Neural cell (in vitro differentiated cells): ENCODE measurements around the gene ENG.

Source experiments
- CTCF ChIP-seq: fragments of 450-650 bp; IDR thresholded peaks from 2 replicates; pipeline ENCODE4 v1.5.1; 2014; ENCODE audit warnings: antibody characterized with exemption, mild to moderate bottlenecking, moderate library complexity; ENCODE audit not compliant: poor library complexity, severe bottlenecking
- EP300 ChIP-seq: fragments of 450-650 bp; conservative IDR thresholded peaks from 2 replicates; pipeline ENCODE4 v1.6.1; 2014; ENCODE audit warnings: antibody characterized with exemption, mild to moderate bottlenecking, moderate library complexity; ENCODE audit not compliant: poor library complexity, severe bottlenecking
- EZH2 ChIP-seq: fragments of 200-600, 300-800 bp; shearing (Covaris generic), sonication (generic); IDR thresholded peaks from 2 replicates; pipeline ENCODE4 v1.6.1; 2014; ENCODE audit warnings: antibody characterized with exemption, low read length, borderline replicate concordance, mild to moderate bottlenecking; ENCODE audit not compliant: insufficient read depth, poor library complexity, severe bottlenecking
- MXI1 ChIP-seq: fragments of 450-650 bp; conservative IDR thresholded peaks from 2 replicates; pipeline ENCODE4 v1.6.1; 2014; ENCODE audit warnings: antibody characterized with exemption, mild to moderate bottlenecking; ENCODE audit not compliant: poor library complexity, severe bottlenecking
- POLR2AphosphoS5 ChIP-seq: IDR thresholded peaks from 2 replicates; pipeline ENCODE4 v1.6.1; 2012
- RAD21 ChIP-seq: fragments of 450-650 bp; conservative IDR thresholded peaks from 2 replicates; pipeline ENCODE4 v1.6.1; 2014; ENCODE audit warnings: antibody characterized with exemption, mild to moderate bottlenecking, moderate library complexity
- REST ChIP-seq: IDR thresholded peaks from 2 replicates; pipeline ENCODE4 v1.6.1; 2012; ENCODE audit warnings: borderline replicate concordance
- TAF1 ChIP-seq: IDR thresholded peaks from 2 replicates; pipeline ENCODE4 v1.6.1; 2012; ENCODE audit warnings: low read depth

GRCh38 chr9:127892831-127893230 lies 38.4 kb upstream of the ENG start:
- TF ChIP-seq CTCF = no peak
- TF ChIP-seq RAD21 = no peak
- TF ChIP-seq TAF1 = no peak
- TF ChIP-seq REST = no peak
- TF ChIP-seq POLR2AphosphoS5 = no peak
- TF ChIP-seq EP300 = no peak
- no peak for TF ChIP-seq EZH2
- TF ChIP-seq MXI1 = no peak
